ENCODE results near the gene CDKAL1.
"Not testable (repeated sequence)": the region's sequence is repeated elsewhere in the genome, so short reads cannot be mapped to it uniquely, and the experiment has no call there.

CDKAL1 gene

GRCh38 chr6:20644667-20645370, 110.6 kb downstream of the CDKAL1 start:
- no peak for DNase-seq

GRCh38 chr6:20645572-20645971, 111.3 kb downstream of the CDKAL1 start:
- DNase-seq = not testable (repeated sequence)

GRCh38 chr6:20647585-20647984, 113.3 kb downstream of the CDKAL1 start:
- DNase-seq = no peak

GRCh38 chr6:20649696-20650470, 115.6 kb downstream of the CDKAL1 start:
- DNase-seq = not testable (repeated sequence)

GRCh38 chr6:20652299-20653084, 118.2 kb downstream of the CDKAL1 start:
- no peak for DNase-seq

GRCh38 chr6:20653085-20653479, 118.8 kb downstream of the CDKAL1 start:
- DNase-seq = no peak

- no peak for DNase-seq
These were observed 121.1 kb downstream of the CDKAL1 start for GRCh38 chr6:20655317-20655716.

- no peak for DNase-seq
These were observed 123.1 kb downstream of the CDKAL1 start for GRCh38 chr6:20657274-20657800.

GRCh38 chr6:20658053-20658452, 123.8 kb downstream of the CDKAL1 start:
- no peak for DNase-seq

GRCh38 chr6:20658516-20658915, 124.3 kb downstream of the CDKAL1 start:
- peak; percentile 16 to 17 for DNase-seq

- no peak for DNase-seq
These were observed 126.3 kb downstream of the CDKAL1 start for GRCh38 chr6:20660534-20660933.

GRCh38 chr6:20661721-20662120, 127.5 kb downstream of the CDKAL1 start:
- DNase-seq = peak in 1 of 2 experiments; percentile 18

GRCh38 chr6:20664250-20664649, 130.0 kb downstream of the CDKAL1 start:
- DNase-seq = no peak

- DNase-seq = no peak
These were observed 131.0 kb downstream of the CDKAL1 start for GRCh38 chr6:20665290-20665689.

- no peak for DNase-seq
These were observed 135.5 kb downstream of the CDKAL1 start for GRCh38 chr6:20669571-20670314.

- no peak for DNase-seq
These were observed 136.5 kb downstream of the CDKAL1 start for GRCh38 chr6:20670750-20671149.

GRCh38 chr6:20672038-20672437, 137.8 kb downstream of the CDKAL1 start:
- no peak for DNase-seq

- DNase-seq = no peak
These were observed 139.2 kb downstream of the CDKAL1 start for GRCh38 chr6:20673458-20673857.

- DNase-seq = no peak
These were observed 140.4 kb downstream of the CDKAL1 start for GRCh38 chr6:20674664-20675063.

GRCh38 chr6:20678831-20679352, 144.6 kb downstream of the CDKAL1 start:
- DNase-seq = no peak

GRCh38 chr6:20680697-20681165, 146.5 kb downstream of the CDKAL1 start:
- DNase-seq = no peak

- no peak for DNase-seq
These were observed 147.0 kb downstream of the CDKAL1 start for GRCh38 chr6:20681243-20681684.
